GM19397 (cell line): ENCODE data around the gene ZNF552.
A peak's percentile ranks its signal among the peaks of the same experiment; 100 is the strongest.
"Not testable (repeated sequence)": the region's sequence is repeated elsewhere in the genome, so short reads cannot be mapped to it uniquely, and the experiment has no call there.

Experiments
- ATAC-seq: cut with Tn5 transposase; IDR thresholded peaks from one replicate; pipeline ENCODE4 v1.9.1; 2021; ENCODE audit warnings: mild to moderate bottlenecking, moderate library complexity; ENCODE audit not compliant: unreplicated experiment

ZNF552 gene

DNA sequence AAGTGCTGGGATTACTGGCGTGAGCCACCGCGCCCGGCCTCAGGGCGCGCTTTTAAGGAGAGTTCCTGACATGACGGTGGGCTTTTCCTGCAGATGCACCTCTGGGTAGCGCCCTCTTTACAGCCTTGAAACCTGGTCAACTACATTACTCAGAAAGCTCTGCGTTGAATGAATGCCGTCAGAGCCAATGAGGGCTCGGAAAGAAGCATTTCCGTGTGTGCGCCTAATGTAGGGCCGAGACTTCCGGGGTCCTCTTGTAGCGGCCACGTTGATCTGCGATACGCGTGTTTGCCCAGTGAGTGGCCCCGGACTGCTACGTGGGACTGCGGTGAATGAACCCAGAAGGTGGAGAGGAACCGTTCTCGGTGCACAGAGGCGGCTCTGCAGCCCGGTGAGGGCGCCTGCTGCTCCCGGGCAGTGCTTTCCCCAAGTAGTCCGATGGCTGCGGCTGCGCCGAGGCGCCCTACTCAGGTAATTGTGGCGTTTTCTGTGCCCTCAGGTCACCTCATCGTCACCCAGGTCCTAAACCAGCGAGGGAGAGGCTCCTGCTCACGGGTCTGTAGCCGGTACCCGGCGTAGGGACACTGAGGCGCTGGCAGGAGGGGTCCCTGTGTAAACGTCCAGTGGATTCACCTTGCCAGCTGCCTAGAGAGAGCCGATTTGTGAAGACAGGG is 4.9 kb upstream of the ZNF552 start:
- ATAC-seq, result peak; percentile 80

DNA sequence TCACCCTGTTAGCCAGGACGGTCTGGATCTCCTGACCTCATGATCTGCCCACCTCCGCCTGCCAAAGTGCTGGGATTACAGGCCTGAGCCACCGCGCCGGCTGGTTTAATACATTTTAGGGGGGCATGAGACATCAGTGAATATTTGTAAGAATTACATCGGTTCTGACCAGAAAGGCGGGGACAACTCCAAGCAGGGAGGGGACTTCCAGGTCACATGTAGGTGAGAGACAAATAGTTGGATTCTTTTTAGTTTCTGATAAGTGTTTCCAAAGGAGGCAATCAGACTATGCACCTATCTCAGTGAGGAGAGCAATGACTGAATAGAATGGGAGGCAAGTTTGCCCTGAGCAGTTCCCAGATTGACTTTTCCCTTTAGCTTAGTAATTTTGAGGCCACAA is 3.7 kb upstream of the ZNF552 start:
- ATAC-seq, result no peak

DNA sequence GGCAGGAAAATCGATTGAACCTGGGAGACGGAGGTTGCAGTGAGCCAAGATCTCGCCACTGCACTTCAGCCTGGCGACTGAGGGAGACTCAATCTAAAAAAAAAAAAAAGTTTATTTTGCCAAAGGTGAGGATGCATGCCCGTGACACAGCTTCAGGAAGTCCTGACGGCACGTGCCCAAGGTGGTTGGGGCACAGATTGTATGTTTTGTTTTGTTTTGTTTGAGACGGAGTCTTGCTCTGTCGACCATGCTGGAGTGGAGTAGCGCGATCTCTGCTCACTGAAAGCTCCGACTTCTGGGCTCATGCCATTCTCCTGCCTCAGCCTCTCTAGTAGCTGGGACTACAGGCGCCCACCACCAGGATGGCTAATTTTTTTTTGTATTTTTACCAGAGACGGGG is 3.3 kb upstream of the ZNF552 start:
- no peak for ATAC-seq

DNA sequence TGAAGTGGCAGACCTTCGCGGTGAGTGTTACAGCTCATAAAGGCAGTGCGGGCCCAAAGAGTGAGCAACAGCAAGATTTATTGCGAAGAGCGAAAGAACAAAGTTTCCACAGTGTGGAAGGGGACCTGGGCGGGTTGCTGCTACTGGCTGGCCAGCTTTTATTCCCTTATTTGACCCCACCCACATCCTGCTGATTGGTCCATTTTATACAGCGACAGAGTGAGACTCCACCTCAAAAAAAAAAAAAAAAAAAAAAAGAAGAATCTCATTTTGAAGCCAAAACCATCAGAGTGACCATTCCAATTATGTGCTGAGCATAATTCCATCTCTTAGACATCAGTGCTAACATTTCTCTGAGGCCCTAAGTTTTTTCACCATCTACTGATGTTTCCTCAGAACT is 1.9 kb upstream of the ZNF552 start:
- no peak for ATAC-seq

DNA sequence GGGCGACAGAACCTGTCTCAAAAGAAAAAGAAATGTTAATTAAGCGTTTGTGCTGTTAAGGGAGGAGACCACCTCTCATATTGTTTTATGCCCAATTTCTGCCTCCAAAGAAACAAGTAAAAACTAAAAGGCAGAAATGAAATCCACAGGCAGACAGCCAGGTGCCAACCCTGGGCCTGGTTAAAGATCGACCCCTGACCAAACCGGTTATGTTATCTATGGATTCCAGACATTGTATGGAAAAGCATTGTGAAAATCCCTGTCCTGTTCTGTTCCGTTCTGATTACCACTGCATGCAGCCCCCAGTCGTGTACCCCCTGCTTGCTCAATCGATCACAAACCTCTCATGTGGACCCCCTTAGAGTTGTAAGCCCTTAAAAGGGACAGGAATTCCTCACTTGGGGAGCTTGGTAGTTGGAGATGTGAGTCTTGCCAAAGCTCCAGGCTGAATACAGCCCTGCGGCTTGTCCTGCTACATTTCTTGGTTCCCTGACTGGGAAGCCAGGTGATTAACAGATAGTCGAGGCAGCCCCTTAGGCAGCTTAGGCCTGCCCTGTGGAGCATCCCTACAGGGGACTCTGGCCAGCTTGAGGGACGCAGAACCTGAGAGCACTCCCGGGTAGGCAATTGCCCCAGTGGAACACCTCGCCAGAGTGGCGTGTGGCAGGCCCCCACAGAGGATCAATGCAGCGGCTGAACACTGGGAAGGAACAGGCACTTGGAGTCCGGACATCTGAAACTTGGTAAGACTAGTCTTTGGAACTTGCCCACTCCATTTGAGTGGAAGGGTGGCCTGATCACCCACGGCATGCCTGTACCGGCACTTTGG is 748 bp upstream of the ZNF552 start:
- no peak for ATAC-seq

DNA sequence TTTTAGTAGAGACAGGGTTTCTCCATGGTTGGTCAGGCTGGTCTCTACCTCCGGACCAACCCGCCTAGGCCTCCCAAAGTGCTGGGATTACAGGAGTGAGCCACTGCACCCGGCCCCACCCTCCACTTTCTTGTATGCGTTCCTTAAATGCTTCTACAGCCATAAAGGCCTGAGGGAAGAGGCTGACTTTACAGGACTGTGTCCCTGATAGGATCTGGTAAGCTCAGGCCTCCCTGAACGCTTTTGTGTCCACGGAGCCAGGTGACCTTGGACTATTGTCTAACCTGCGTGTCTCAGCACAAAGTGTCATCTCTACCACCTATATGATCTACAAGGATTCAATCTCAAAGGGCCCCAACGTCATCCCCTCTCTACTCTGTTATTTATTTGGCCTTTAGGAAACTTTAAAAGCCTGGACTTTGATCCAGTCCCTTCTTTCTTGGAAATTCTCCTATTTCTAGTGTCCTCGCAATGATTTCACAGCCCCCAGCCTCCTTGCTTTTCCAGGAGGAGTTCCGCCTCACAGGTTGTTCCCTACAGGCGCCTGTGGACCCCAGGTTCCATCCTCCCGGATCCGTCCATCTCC is 701 bp downstream of the ZNF552 start:
- no peak for ATAC-seq

DNA sequence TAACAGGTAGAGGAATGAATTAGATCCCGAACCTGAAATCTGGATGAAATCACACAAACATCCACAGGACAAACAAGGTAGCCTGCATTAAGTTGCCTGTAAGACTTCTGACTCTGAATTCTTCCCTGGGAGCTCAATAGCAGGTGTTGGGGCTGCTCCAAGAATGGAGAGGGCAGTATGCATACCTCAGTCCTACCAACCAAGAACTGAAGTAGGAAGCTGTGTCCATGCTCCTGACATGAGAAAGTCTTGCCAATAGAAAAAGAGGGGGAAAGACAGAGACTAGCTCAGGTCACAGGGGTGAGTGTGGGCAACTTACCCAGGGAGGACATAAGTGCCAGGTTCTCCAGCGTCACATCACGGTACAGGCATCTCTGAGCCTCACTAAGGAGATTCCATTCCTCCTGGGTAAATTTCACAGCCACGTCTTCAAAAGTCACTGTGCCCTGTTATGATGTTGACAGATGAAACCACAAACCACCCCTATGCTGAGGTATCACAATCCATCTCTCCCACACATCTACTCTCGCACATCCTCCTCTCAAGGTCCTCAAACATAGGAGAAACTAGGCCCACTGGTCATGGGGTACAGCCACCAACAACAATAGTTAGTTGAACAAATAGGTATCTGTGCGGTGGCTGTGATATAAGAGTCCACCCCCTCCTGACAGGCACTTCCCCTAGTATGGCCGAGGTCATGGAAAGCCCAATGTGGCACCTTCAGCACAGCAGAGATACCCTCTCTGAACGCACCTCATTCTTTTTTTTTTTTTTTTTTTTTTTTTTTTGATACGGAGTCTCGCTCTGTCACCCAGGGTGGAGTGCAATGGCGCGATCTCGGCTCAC is 1.5 kb downstream of the ZNF552 start:
- ATAC-seq, result not testable (repeated sequence)

DNA sequence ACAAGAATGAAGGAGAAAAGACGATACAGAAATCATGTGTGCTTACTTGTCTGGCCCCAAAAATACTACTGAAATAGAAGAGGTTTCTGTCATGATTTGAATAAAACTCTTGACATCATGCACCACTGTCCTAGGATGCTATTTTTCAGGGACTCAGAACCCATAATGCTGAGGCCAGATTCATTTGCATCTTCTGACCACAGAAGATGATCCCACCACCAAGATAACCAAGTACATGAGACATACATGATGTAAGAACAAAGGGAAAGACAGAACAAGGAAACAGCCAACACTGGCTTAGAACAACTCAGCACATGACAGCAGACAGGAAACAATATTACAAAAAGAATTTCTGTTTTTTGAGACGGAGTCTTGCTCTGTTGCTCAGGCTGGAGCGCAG is 2.5 kb downstream of the ZNF552 start:
- no peak for ATAC-seq

DNA sequence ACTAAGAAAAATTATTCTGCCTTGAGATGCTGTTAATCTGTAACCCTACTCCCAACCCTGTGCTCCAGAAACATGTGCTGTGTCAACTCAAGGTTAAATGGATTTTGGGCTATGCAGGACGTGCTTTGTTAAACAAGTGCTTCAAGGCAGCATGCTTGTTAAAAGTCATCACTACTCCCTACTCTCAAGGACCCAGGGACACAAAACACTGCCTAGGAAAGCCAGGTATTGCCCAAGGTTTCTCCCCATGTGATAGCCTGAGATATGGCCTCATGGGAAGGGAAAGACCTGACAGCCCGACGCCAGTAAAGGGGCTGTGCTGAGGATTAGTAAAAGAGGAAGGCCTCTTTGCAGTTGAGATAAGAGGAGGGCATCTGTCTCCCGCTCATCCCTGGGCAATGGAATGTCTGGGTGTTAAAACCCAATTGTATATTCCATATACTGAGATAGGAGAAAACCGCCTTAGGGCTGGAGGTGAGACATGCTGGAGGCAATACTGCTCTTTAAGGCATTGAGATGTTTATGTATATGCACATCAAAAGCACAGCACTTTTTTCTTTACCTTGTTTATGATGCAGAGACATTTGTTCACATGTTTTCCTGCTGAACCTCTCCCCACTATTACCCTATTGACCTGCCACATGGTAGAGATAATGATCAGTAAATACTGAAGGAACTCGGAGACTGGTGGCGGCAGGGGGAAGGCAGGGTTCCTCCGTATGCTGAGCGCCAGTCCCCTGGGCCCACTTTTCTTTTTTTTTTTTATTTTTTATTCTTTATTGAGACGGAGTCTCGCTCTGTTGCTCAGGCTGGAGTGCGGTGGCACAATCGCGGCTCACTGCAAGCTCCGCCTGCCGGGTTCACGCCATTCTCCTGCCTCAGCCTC is 4.1 kb downstream of the ZNF552 start:
- not testable (repeated sequence) for ATAC-seq

DNA sequence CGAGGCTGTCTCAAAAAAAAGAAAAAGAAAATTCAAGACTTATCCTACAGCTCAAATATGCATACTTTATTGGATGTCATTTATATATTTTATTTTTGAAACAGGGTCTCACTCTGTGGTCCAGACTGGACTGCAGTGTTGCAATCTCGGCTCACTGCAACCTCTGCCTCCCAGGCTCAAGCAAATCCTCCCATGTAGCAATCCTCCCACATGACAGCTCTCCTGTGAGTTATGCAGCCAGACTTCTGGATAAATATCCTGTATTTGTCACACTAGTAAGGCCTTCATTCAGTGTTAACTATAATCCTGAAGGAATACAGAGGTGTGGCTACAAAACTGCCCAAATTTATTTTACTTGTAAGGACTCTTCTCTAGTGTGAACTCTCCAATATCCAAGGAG is 7.2 kb downstream of the ZNF552 start:
- no peak for ATAC-seq

DNA sequence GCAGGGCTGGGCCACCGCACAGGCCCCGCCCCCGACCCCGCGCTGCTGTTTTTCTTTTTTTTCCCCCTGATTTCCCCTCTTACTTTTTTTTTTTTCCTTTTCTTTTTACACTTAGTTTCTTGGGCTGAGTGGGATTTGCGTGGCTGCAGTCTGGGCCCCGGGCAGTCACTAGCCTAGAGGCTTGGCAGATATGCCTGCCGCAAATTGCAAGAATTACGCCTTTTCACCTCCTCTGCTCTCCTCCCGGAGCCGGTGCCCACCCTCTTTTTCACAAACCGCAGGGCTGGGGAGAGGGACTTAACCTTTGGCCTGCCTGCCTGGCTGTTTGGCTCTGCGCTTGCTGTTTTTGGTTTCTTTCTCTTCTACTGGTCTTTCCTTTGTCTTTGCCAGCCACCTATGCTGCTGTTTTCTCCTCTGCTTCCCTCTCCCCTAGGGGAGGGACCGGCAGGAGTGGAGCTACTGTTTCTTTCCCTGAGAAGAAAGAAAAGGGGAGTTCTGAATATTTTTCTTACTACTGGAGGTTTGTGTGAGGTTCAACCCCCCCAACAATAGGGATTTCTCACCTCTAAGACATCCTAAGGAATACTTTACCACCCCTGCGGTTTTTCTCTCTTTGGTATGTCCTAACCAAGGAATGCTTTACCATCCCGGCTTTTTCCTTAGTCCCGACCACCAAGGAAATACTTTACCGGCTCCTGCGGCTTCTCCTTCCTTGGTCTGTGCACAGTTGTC is 11.0 kb downstream of the ZNF552 start:
- no peak for ATAC-seq

DNA sequence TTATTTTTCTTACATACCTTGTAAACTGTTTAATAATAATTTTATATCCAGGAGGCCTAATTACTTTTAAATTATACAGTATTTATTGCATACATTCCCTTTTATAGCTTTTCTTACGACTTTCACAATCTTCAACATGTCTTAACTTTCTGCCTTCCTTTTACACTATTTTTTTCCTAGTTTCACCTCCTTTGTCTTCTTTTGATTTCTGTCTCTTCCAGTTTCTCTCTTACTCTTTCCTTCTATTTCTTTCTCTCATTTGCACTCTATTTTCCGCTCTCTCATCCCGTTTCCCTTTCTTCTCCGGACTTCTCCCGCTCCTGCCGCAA is 11.5 kb downstream of the ZNF552 start:
- ATAC-seq, result no peak

DNA sequence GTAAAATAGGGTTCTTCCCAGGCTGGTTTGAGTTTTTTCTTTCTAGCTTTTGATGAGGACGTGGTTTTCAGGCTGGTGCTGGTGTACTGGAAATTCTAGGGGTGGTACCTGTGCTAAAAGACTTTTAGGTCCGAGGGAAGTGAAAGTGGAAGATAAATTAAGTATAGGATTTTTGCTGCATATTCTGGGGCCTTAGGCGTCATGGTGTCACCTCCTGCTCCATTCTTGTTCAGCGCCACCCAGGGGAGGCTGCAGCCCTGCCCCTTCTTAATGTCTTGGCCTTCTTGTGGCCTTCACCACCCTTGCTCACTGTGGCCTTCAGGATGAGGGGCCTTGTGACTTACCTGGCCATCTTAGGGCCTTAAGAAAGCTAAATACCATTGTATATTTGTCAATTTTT is 12.4 kb downstream of the ZNF552 start:
- ATAC-seq, result no peak

DNA sequence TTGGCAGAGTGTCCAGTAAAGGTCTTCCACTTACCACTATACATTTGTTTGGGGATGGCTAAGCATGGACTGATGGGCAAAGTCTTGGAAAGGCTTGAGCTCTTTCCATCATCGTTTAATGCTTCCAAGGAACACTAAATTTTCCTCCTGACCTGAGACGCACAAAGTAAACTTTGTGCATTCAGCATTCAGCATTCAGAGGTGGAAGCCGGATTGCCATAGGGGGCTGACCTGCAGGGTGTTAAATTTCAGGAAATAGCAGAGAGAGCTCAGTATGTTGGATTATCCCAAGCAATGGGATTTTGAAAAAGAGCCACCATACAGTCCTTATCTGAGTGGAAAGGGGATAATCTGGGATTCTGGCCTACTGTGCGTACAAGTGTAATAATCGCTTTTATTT is 14.0 kb downstream of the ZNF552 start:
- ATAC-seq, result no peak

DNA sequence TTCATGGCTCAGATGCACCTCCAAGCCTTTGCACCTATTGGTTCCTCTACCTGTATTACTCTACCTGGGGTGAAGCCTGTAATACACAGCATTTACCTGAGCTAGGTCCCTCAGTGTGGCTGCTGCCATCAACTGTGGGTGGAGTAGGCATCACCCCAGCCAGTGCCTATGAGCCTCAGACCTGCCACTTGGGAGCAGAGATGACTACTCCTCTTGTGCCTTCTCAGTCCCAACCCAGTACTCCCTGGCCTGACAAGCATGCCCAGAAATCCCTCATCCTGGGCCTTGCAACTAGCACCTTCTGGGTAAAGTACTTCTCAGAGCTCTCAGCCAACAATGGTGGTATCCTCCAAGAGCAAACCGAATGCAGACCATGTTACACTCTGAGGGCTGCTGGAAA is 18.1 kb downstream of the ZNF552 start:
- ATAC-seq, result not testable (repeated sequence)

DNA sequence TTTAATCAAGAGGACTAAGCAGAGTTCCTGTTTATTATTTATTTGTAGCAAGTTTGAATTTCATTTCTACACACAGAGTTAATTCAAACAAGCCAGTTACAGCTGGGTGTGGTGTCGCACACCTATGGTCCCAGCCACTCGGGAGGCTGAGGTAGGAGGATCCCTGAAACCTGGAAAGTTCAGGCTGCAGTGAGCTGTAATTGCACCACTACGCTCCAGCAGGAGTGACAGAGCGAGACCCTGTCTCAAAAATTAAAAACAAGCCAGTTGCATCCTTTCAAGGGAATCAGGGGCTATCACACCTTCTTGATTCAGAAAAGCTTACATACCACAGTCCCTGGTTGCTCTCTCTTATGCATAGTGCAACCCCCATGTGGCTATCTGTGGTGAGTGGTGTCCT is 25.4 kb downstream of the ZNF552 start:
- no peak for ATAC-seq

DNA sequence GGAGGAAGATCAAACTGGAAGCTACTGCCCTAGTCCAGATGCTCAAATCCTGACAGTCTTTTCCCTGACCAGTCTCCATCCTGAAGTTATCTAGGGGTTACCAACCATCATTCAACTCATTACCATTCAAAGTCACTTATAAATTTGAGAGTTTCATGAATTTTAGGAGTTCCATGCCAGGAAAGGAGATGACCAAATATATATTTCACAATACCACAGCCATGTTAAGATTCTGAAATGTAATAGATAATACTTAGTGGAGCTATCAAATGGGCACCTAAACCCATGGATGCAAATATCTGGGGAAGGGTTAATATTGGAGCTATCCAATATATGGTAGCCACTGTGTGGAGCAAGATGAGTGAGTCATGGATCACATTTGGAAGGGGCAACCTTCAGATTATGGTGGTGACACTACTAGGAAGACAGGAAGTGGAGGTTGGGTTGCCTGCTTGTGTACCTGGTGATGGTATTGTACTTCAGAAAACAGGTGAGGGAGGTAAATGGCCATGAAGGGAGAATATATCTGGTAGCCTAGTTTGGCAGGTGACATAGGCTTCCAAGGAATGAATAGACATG is 26.5 kb downstream of the ZNF552 start:
- ATAC-seq, result no peak

DNA sequence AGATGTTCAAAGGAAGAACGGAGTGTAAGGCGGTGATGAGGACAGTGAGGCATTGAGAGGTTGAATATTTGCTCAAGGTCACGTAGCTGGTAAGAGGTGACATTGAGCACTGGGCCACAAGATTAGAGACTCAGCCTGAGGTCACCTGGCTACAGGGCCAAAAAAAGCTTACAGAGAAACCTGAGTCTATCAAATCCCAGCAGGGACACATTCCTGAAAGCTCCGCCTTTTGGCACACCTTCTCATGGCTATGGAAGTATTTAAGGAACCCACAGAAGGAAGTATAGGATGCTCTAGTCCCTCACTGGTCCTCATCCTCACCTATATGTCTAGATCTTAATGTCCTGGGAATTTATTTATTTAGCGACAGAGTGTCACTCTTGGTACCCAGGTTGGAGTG is 27.8 kb downstream of the ZNF552 start:
- no peak for ATAC-seq

DNA sequence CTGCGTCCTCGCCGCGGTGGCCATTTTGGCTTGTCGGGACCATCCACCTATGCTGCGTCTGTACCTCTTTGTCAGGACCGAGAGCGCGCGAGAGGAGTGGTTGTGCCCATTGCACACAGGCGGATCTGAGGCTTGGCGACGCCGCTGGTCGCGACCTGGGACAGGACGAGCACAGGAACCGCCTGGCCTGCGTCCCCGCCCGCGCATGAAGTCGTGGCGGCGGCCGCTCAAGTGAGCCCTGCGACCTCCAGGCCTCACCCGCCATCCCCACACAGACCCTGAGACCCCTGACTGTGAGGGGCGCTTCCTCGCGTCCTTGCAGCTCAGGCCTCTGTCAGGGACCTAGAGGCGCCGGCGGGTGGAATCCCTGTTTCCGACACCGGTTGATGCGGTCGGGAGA is 28.4 kb downstream of the ZNF552 start:
- ATAC-seq, result no peak
